GM21423 (cell line): ENCODE data around the gene HRH1.
"Not testable (repeated sequence)": the region's sequence is repeated elsewhere in the genome, so short reads cannot be mapped to it uniquely, and the experiment has no call there.

ENCODE experiments used
- ATAC-seq: cut with Tn5 transposase; IDR thresholded peaks from one replicate; pipeline ENCODE4 v1.9.1; 2021; ENCODE audit warnings: mild to moderate bottlenecking, moderate library complexity; ENCODE audit not compliant: unreplicated experiment

HRH1 gene

DNA sequence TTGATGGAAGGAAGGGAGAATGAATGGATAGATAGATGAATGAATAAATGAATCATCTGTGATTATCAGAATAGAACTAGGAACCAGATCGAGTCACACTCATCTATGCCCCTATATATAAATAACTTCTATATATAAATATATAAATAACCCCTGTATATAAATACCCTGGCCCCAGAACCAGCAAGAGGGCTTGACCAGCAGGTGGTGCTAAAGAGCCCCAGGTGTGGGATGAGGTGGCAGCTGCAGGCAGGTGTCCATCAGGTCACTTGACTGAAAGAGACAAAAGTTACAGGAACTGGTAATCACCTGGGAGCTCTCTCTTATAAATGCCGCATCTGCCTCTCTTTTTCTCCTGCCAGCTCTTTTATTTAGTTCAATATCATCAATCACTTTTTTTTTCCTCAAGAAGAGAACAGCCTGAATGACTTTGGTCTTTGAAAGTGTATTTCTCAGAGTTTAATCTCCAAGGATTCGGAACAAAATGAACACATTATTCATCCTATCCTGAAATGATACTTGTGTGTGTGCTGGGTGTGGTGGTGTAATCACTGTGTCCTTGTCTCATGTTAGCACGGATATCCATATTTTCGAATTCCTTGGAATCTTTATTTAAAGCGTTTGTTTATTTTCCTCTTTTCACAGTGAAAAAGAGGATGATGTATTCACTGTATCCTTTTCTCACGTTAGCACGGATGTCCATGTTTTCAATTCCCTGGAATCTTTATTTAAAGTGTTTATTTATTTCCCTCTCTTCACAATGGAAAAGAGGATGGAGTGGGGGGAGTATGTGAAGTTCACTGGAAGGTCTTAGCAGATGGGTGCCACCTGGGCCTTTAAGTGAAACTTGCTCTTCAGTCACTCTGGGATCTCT is 82.5 kb downstream of the HRH1 start:
- ATAC-seq, result no peak

DNA sequence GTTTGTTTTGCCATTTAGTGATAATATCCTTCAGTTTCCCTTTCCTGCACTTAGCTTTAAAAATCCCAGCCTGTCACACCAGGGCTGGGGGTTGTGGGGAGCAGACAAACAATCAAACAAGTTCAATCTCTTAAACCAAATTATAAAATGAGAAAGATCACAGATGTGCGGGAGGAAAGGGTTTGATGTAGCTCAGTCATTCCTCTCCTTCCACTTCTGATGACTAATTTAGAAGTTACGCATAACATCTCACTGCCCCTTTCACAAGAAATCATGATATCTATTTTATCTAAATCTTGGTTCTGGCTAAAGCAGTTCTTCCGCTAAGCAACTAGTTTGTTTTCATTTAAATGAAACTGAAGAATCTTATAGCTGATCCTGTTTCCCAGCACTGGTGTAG is 83.8 kb downstream of the HRH1 start:
- ATAC-seq, result no peak

DNA sequence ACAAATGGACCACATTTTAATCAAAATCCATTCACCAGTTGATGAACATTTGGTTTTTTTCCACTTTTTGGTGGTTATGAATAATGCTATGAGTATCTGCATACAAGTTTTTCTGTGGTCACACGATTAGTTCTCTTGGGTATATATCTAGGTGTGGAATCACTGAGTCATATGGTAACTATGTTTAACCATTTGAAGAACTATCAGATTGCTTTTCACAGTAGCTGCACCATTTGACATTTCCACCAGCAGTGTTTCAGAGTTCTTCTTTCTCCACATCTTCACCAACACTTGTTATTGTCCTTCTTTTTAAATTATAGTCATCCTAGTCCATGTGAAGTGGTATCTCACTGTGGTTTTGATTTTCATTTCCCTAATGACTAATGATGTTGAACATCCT is 84.6 kb downstream of the HRH1 start:
- ATAC-seq, result no peak

DNA sequence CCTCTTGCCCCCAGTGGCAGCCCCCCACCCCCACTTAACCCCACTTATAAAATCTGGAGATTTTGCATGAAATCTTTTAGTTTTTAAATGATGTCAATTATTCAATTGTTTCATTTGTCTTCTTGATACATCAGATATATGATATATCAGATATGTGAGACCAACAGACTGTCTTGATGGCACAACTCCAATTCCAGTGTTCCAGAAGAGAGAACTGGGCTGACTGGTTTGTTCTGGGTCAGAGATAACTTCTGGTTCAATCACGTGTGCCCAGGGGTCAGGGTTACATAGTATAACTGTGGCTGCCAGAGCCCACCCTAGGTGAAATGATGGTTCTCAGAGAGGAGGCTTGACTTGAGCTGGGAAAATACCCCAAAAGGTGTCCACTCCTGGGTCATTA is 85.5 kb downstream of the HRH1 start:
- no peak for ATAC-seq

DNA sequence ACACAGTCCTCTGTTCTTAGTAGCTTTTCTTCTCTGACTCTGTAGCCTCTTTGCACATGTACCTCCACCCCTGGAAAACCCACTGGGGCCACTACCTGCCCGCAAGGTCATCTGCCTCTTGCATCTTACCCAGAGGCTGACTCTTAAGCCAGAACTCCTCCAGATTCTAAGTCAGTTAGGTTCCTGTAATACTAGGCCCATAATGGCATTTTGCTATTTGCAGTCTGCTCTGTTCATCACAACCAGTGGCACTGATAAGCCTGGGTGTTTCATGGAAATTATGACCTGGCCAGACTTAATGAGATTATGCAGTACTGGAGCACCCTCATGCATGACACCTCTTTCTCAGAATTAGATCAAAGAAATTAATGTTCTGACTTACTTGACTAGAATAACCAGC is 86.2 kb downstream of the HRH1 start:
- no peak for ATAC-seq

DNA sequence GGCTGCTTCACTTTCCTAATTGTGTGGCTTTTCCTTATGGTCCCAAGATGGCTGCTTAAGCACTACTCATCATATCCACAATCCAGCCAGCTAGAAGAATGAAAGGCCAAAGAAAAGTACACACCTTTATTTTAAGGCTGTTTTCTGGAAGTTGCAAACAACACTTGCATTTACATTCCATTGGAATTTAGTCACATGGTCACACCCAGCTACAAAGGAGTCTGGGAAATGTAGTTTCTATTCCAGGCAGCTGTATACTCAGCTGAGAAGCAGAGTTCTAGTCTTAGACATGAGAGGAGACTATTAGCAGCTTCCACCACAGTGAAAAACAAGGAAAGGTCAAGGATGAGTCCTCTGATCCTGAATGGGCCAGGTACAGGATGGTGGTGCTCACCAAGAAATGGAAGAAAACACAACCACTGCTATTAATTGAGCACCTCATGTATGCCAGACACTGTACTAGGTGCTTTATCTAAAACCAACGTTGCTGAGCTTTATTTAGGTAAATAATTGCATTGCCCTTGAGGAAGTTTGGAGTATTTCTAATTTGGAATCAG is 89.9 kb downstream of the HRH1 start:
- no peak for ATAC-seq

DNA sequence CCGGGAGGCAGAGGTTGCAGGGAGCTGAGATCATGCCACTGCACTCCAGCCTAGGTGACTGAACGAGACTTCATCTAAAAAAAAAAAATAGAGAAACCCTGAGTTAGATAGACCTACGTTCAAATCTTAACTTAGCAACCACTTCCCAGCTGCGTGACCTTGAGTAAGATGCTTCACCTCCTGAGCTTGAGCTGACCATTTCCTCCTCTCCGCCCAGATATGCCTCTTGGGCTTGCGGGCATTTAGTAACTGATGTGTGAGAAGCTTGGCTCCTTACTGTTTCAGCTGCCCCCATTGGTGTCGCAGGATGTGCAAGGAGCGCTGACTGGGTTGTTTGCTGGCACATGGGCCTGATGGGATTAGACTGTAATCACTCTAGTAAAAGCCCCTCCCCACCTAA is 91.0 kb downstream of the HRH1 start:
- ATAC-seq, result no peak

DNA sequence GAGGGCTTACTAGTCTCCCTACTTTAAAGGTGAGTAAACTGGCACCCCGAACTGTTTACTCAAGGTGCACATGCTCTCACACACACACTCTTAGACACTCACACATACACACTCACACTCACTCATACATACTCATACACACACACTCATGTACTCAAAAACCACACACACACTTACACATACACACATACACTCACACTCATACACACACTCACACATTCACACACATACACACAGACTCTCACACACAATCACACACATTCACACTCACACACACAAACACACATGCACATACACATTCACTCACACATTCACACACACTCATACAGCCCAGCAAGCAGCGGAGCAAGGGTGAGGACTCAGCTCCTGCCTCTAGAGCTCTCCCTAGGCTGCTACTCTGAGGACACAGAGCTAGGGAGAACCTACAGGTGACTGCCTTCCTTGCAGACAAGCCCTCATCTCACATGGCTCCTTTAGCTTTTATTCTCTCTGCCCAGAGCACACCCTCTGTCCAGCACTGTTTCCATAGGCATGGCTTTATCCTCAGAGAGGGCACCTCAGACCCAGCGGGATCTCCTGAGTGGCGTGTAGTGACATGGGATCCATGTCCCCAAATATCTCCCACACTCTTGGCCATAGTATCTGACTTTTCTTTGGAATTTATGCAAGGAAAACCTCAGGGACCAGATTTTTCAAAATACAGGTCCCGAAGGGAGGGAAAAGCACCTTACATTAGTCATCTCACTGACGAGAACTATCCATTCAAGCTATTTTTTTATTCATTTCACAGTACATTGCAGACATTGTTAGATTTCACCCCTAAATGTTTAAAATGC is 91.8 kb downstream of the HRH1 start:
- no peak for ATAC-seq

DNA sequence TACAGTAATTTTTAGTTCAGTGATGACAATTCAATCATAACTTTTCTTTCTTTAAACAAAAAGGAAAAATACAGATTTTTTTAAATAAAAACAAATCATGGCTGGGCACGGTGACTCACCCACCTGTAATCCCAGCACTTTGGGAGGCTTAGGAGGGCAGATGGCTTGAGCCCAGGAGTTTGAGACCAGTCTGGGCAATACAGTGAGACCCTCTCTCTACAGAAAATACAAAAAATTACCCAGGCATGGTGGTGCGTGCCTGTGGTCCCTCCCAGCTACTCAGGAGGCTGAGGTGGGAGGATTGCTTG is 92.3 kb downstream of the HRH1 start:
- ATAC-seq, result no peak

DNA sequence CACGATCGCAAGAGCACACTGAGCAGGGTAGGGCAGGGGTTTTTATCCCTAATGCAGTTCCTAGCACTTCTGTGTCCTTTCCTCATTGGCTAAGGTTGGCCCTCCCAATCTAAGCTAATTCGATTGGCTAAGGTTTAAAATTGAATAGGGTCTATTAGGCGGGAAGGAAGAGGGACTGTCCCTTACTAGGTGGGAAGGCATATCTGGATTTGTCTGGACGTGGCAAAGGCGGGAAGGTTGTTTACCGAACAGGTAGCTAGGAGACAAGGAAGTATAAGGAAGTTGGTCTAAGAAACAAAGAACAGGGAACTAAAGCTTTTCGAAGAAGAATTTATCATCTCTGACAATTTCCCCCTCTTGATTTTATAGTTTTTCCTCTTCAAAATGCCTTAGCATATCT is 93.1 kb downstream of the HRH1 start:
- ATAC-seq, result no peak

DNA sequence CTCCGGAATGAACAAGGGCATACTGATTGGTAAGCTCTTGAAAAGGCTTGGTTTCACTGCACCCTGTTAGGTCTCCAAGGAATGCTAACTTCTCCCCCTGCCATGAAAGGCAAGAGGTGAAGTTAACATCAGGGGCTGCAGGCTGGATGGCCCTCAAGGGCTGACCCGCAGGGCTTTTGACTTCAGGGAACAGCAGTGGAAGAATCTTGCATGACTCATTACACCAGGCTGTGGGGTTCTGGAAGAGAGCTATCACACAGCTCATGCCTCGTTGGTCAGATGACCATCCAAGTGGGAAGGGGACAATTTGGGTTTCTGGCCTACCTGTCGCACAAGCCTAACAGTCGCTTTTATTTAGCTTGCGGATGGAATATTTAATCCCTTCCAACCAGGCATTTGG is 94.3 kb downstream of the HRH1 start:
- no peak for ATAC-seq

DNA sequence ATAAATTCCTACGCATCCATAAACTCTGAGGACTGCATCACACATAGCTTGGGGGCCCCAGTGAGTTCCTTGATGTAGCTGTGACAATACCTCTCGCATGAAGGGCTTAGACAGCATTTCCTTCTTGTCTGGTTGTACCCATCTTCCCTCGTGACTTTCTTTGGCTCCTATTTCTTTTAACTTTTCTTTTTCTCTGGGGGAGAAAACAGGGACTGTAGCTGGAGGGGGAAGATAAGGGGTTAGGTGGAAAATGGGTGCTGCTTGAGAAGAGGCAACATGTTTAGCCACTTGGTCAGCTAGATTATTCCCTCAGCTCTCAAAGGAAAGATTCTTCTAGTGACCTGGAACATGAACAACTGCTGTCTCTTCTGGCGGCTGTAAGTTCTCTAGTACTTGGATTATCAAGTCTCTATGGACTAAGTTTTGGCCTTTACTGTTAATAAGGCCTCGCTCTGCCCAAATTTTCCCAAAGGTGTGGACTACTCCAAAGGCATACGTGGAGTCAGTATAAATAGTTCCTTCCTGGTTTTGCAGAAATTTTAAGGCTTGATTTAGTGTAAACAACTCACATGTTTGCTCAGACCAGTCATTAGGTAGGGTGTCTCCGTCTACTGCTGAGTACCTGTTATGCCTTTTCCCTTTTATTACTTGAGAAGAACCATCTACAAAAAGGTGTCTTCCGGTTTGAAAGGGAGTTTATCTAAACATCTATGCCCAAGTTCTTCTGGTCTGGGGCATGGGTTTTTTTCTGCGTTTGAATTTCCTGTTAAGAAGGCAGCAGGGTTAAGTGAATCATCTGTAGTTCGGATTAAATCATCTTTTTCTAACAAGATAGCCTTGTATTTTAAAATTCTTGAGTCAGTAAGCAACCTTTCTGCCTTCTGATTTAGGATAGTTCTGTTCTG is 96.9 kb downstream of the HRH1 start:
- no peak for ATAC-seq

DNA sequence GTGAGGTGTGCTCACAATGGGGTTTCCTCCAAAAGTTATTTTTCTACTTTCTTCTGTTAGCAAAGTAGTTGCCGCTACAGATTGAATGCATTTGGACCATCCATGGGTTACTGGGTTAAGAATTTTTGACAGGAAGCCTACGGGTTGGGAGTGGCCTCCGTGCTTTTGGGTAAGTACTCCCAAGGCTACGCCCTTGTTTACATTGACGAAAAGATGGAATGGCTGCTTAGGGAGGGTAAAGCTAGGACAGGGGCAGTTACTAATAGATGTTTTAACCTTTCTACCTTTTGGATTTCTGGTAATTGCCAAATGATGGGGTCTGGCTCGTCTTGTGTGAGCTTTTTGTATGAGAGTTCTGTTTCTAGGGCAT is 97.5 kb downstream of the HRH1 start:
- no peak for ATAC-seq

DNA sequence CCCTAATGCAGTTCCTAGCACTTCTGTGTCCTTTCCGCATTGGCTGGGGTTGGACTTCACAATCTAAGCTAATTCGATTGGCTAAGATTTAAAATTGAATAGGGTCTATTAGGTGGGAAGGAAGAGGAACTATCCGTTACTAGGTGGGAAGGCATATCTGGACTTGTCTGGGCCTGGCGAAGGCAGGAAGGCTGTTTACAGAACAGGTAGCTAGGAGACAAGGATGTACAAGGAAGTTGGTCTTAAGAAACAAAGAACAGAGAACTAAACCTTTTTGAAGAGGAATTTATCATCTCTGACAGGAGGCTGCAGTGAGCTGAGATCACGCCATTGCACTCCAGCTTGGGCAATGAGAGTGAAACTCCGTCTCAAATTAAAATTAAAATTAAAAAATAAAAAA is 100.6 kb downstream of the HRH1 start:
- ATAC-seq, result no peak

DNA sequence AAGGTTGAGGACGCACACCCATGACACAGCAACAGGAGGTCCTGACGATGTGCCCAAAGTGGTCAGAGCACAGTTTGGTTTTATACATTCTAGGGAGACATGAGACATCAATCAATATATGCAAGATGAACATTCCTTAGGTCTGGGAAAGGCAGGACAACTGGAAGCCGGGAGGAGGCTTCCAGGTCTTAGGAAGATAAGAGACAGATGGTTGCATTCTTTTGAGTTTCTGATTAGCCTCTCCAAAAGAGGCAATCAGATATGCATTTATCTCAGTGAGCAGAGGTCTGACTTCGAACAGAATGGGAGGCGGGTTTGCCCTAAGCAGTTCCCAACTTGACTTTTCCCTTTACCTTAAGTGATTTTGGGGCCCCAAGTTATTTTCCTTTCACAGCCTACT is 101.2 kb downstream of the HRH1 start:
- ATAC-seq, result not testable (repeated sequence)

DNA sequence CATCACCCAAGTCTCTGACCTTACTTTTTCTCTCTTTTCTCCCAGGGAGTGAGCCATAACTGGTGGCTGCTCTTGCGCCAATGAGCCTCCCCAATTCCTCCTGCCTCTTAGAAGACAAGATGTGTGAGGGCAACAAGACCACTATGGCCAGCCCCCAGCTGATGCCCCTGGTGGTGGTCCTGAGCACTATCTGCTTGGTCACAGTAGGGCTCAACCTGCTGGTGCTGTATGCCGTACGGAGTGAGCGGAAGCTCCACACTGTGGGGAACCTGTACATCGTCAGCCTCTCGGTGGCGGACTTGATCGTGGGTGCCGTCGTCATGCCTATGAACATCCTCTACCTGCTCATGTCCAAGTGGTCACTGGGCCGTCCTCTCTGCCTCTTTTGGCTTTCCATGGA is 104.7 kb downstream of the HRH1 start:
- ATAC-seq, result no peak

DNA sequence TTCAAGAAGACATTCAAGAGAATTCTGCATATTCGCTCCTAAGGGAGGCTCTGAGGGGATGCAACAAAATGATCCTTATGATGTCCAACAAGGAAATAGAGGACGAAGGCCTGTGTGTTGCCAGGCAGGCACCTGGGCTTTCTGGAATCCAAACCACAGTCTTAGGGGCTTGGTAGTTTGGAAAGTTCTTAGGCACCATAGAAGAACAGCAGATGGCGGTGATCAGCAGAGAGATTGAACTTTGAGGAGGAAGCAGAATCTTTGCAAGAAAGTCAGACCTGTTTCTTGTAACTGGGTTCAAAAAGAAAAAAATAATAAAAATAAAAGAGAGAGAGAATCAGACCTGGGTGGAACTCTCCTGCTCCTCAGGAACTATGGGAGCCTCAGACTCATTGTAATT is 106.2 kb downstream of the HRH1 start:
- ATAC-seq, result no peak

DNA sequence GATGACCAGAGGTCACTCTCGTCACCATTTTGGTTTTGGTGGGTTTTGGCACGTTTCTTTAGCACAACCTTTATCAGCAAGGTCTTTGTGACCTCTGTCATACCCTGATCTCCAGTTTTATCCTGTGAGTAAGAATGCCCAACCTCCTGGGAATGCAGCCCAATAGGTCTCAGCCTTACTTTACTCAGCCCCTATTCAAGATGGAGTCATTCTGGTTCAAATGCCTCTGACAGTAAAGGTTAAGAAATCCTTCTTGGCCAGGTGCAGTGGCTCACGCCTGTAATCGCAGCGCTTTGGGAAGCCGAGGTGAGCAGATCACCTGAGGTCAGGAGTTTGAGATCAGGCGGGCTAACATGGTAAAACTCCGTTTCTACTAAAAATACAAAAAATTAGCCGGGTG is 114.7 kb downstream of the HRH1 start:
- no peak for ATAC-seq

DNA sequence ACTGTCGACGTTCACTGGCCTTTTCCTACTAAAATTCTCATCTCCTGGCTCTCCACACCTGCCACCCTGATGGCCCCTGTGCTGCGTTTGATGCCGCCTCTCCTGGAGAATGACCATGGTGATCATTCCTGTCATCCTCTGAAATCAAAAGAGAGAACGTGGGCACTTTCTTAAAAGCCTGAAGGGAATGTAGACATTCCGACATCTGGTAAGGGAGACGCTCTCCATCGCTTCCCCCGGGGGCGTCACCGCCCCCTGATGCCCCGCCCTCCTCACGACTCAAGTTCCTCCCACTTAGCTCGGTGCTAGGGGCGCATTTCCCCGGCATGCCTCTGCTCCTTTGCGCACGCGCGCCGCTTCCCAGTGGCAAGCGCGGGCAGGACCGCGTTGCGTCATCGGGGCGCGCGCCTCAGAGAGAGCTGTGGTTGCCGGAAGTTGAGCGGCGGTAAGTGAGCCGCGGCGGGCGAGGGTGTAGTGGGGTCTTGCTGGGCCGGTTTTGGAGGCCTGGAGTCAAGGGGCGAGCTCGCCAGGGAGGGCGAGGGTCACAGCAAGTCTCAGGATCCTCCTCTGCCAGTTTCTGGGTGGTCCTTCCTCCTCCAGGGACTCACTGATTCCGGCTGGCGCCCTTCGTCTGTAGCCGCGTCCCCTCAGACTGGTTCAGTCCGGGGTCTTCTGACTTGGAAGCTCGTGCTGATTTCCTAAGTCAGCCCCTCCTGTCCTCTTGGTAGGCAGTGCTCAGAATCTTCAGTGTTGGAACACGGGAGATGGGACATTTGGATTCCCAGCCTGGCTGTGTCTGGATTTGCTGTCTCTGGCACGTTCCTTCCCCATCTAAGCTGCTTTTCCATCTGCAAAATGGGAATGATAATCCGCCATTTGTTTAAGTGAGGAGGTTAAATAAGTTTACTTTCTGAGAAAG is 118.0 kb downstream of the HRH1 start, which contains the start of gene ATG7:
Gene ATG7 (plus strand): TSS at position 412 of the 919 bp plus-strand sequence. CDS start 26,299 bp downstream, outside the sequence.
- peak; percentile 97 for ATAC-seq
